HCT116 (cell line): ENCODE results near the gene TRPT1. TPM values are rescaled to one million over a fixed set of nuclear protein-coding genes. Genes with fewer than 3 reads are reported as not detected.

Experiments
- ATAC-seq: fragments of 200-7000 bp; cut with Tn5 transposase; 2 replicates; pipeline ENCODE4 v1.9.1; 2020; ENCODE audit warnings: mild to moderate bottlenecking, moderate library complexity
- BruUV-seq: library from RNA; stranded (reverse); fragments of 400-500 nt; replicated peaks from 2 replicates; lab custom pipeline; 2021; lab: Mats Ljungman, UMichigan
- CTCF ChIA-PET: fragments of 300-600 bp; sonication (Branson Sonifier 250); formaldehyde crosslinking; loops from one replicate; lab custom pipeline; 2021; ENCODE audit warnings: antibody characterized with exemption; lab: Charles Lee
- POLR2A ChIA-PET: fragments of 300-600, 350-600 bp; sonication (Branson Sonifier 250); formaldehyde crosslinking; loops from one replicate; lab custom pipeline; 2021; ENCODE audit warnings: antibody characterized with exemption; lab: Charles Lee
- RAD21 ChIA-PET, 2 experiments: fragments of 300-600 bp; sonication (Branson Sonifier 250); formaldehyde crosslinking; loops; one replicate each; lab custom pipeline; 2023; ENCODE audit warnings: low total read pairs in 2 of 2; ENCODE audit not compliant: uncharacterized antibody in 2 of 2, unreplicated experiment in 2 of 2, low non-redundant PET in 1 of 2; lab: Charles Lee
- DNase-seq: peaks from one replicate; pipeline ENCODE4 v3.0.0-alpha.2; 2010; ENCODE audit warnings: low read depth, low spot score
- H2AFZ ChIP-seq: fragments of 200-600 bp; shearing (Covaris generic), sonication (generic); 2 replicates; pipeline ENCODE4 v1.6.1; 2017; ENCODE audit warnings: low read depth, mixed run types, mixed read lengths, antibody characterized with exemption, low read length; ENCODE audit not compliant: poor library complexity, severe bottlenecking
- H3K27ac ChIP-seq: 2 replicates; pipeline ENCODE4 v1.5.1; 2012; ENCODE audit warnings: low read depth, low read length
- H3K27me3 ChIP-seq: fragments of 200-600 bp; sonication (generic); 2 replicates; pipeline ENCODE4 v1.6.1; 2016; ENCODE audit warnings: mixed run types, low read length, mixed read lengths; ENCODE audit not compliant: insufficient read depth
- H3K36me3 ChIP-seq, 2 experiments: fragments of 200-500 bp in 1 of 2; fragments of 200-600 bp in 1 of 2; sonication (Bioruptor generic) in 1 of 2; sonication (generic) in 1 of 2; 2 replicates each; pipeline versions ENCODE4 v1.5.1 to v1.6.1; 2014 to 2016; ENCODE audit warnings: low read length in 2 of 2, inconsistent platforms in 1 of 2, mixed read lengths in 1 of 2, mixed run types in 1 of 2; ENCODE audit not compliant: insufficient read depth in 2 of 2, control insufficient read depth in 1 of 2
- H3K4me1 ChIP-seq, 2 experiments: fragments of 200-600 bp in 1 of 2; sonication (generic) in 1 of 2; 2 replicates each; pipeline versions ENCODE4 v1.5.1 to v1.6.1; 2012 to 2017; ENCODE audit warnings: low read length in 2 of 2, inconsistent platforms in 1 of 2, mild to moderate bottlenecking in 1 of 2, mixed read lengths in 1 of 2, mixed run types in 1 of 2, moderate library complexity in 1 of 2; ENCODE audit not compliant: insufficient read depth in 2 of 2, control insufficient read depth in 1 of 2
- H3K4me2 ChIP-seq: fragments of 200-600 bp; sonication (generic); 2 replicates; pipeline ENCODE4 v1.6.1; 2017; ENCODE audit warnings: mixed run types, low read length, mixed read lengths
- H3K4me3 ChIP-seq, 2 experiments: fragments of 200-600 bp in 1 of 2; sonication (generic) in 1 of 2; replicated peaks in 1 of 2; 2 replicates each; pipeline ENCODE4 v1.5.1; 2011 to 2016; ENCODE audit warnings: low read length in 2 of 2, control low read depth in 1 of 2, low read depth in 1 of 2, mild to moderate bottlenecking in 1 of 2, mixed read lengths in 1 of 2, mixed run types in 1 of 2
- H3K79me2 ChIP-seq: fragments of 200-600 bp; sonication (generic); 2 replicates; pipeline ENCODE4 v1.6.1; 2017; ENCODE audit warnings: mild to moderate bottlenecking, mixed run types, low read length, moderate library complexity, mixed read lengths; ENCODE audit not compliant: insufficient read depth
- H3K9ac ChIP-seq: fragments of 200-600 bp; sonication (generic); 2 replicates; pipeline ENCODE4 v1.6.1; 2016; ENCODE audit warnings: low read length, mixed read lengths
- H3K9me2 ChIP-seq: fragments of 200-600 bp; sonication (generic), shearing (Covaris generic); 2 replicates; pipeline ENCODE4 v1.6.1; 2017; ENCODE audit warnings: mixed run types, mild to moderate bottlenecking, moderate library complexity; ENCODE audit not compliant: insufficient read depth
- H3K9me3 ChIP-seq, 2 experiments: fragments of 200-500 bp in 1 of 2; fragments of 200-600 bp in 1 of 2; sonication (Bioruptor generic) in 1 of 2; sonication (generic) in 1 of 2; 2 replicates each; pipeline ENCODE4 v1.6.1; 2014 to 2017; ENCODE audit warnings: low read length in 2 of 2, mixed read lengths in 2 of 2, inconsistent platforms in 1 of 2, low read depth in 1 of 2, mild to moderate bottlenecking in 1 of 2, mixed run types in 1 of 2, moderate library complexity in 1 of 2; ENCODE audit not compliant: control insufficient read depth in 1 of 2, insufficient read depth in 1 of 2
- H4K20me1 ChIP-seq: fragments of 200-600 bp; sonication (generic), shearing (Covaris generic); 2 replicates; pipeline ENCODE4 v1.6.1; 2017; ENCODE audit warnings: mixed run types, mild to moderate bottlenecking, moderate library complexity; ENCODE audit not compliant: insufficient read depth
- ATF3 ChIP-seq: IDR thresholded peaks from 2 replicates; pipeline ENCODE4 v1.6.1; 2012
- CEBPB ChIP-seq: IDR thresholded peaks from 2 replicates; pipeline ENCODE4 v1.6.1; 2012; ENCODE audit warnings: low read depth
- EGR1 ChIP-seq: IDR thresholded peaks from 2 replicates; pipeline ENCODE4 v1.6.1; 2012; ENCODE audit warnings: low read depth
- FOSL1 ChIP-seq: IDR thresholded peaks from 2 replicates; pipeline ENCODE4 v1.6.1; 2012; ENCODE audit warnings: low read depth
- JUND ChIP-seq: IDR thresholded peaks from 2 replicates; pipeline ENCODE4 v1.6.1; 2012
- MAX ChIP-seq: IDR thresholded peaks from 2 replicates; pipeline ENCODE4 v1.6.1; 2012
- POLR2A ChIP-seq: IDR thresholded peaks from 2 replicates; pipeline ENCODE4 v1.7.0; 2011; ENCODE audit warnings: borderline replicate concordance; ENCODE audit not compliant: insufficient read depth, insufficient read length; ENCODE audit errors: extremely low read depth
- POLR2AphosphoS5 ChIP-seq: IDR thresholded peaks from 2 replicates; pipeline ENCODE4 v1.6.1; 2011; ENCODE audit warnings: mild to moderate bottlenecking, low read depth, low read length, moderate library complexity
- RAD21 ChIP-seq: IDR thresholded peaks from 2 replicates; pipeline ENCODE4 v1.6.1; 2012; ENCODE audit warnings: low read depth, mild to moderate bottlenecking
- TCF7L2 ChIP-seq: IDR thresholded peaks from 2 replicates; pipeline ENCODE4 v1.7.0; 2011; ENCODE audit warnings: borderline replicate concordance, inconsistent platforms; ENCODE audit not compliant: insufficient read depth, insufficient read length; ENCODE audit errors: extremely low read depth
- YY1 ChIP-seq: IDR thresholded peaks from 2 replicates; pipeline ENCODE4 v1.6.1; 2011; ENCODE audit warnings: low read length, low read depth, moderate library complexity, mild to moderate bottlenecking; ENCODE audit not compliant: insufficient replicate concordance; ENCODE audit errors: extremely low read depth
- ZBTB33 ChIP-seq: IDR thresholded peaks from 2 replicates; pipeline ENCODE4 v1.6.1; 2011; ENCODE audit warnings: mild to moderate bottlenecking, low read length, moderate library complexity; ENCODE audit not compliant: insufficient replicate concordance; ENCODE audit errors: extremely low read depth
- ZFX ChIP-seq: fragments of 450-650 bp; IDR thresholded peaks from 2 replicates; pipeline ENCODE4 v1.6.1; 2017
- intact Hi-C: fragments of 100-400 bp; cut with micrococcal nuclease; formaldehyde crosslinking; loops from 2 replicates; pipeline ENCODE4 v1.10.0; 2022
- total RNA-seq: library from RNA; stranded (reverse); gene quantifications from one replicate; pipeline ENCODE4 v1.2.1, GENCODE V29; 2021; ENCODE audit not compliant: unreplicated experiment

TRPT1 gene
- total RNA-seq, 1 experiment from 2014 or later = 43.2 TPM

GRCh38 chr11:64275031-64275800 is 49.2 kb upstream of the TRPT1 start:
- no peaks in the 10 kb centered on the region for H3K9me3 ChIP-seq
- ChIA-PET RAD21 (no interaction called here), CTCF (no interaction called here), POLR2A (no interaction called here)
- no peak overlapping the region for H3K4me3 ChIP-seq
- ATAC-seq = no peak
- DNase-seq = no peak
- H3K27ac ChIP-seq = no peak overlapping the region
- H3K36me3 ChIP-seq = no peaks in the 10 kb centered on the region; a peak in 1 of 4 replicates
- H4K20me1 ChIP-seq = no peaks in the 10 kb centered on the region
- TF ChIP-seq ATF3 (no peak), EGR1 (no peak), FOSL1 (no peak), ZFX (no peak), MAX (no peak)
- H2AFZ ChIP-seq = no peak overlapping the region
- no peaks in the 10 kb centered on the region for H3K9me2 ChIP-seq
- no peak overlapping the region for H3K9ac ChIP-seq
- intact Hi-C loops = no loop called here
- H3K27me3 ChIP-seq = no peaks in the 10 kb centered on the region
- peaks cover 6 to 9% of the 10 kb centered on the region in 2 experiments; a peak in 2 of 4 replicates for H3K4me1 ChIP-seq
- no peak overlapping the region for H3K4me2 ChIP-seq
- H3K79me2 ChIP-seq = peaks cover 8% of the 10 kb centered on the region; the same call in 1 of the 2 replicates
- BruUV-seq = no TSS peak

GRCh38 chr11:64269540-64270220 is 43.7 kb upstream of the TRPT1 start:
- ChIA-PET POLR2A (interaction anchor here (0.8 to 3.9 kb wide), 18 partner anchors 12 to 103 kb away, joined by 3 to 29 read pairs (median 4); partner anchors contain the start of genes BAD, ESRRA, FKBP2 and GPR137), CTCF (interaction anchor here (0.7 to 2.5 kb wide), 10 partner anchors 18 to 87 kb away, joined by 3 to 11 read pairs (median 4); partner anchors contain the start of genes PRDX5 and TRMT112)
- Histone ChIP-seq H3K27ac (peak overlapping the region; percentile 95), H3K4me3 (peak overlapping the region; percentile 72 to 98), H3K9me2 (no peaks in the 10 kb centered on the region), H3K9ac (peak overlapping the region; percentile 80)
- DNase-seq (peak; percentile 99), ATAC-seq (peak; percentile 83)
- TSS peak; percentile 65 for BruUV-seq
- peak; percentile 34; the same call in 1 of the 2 replicates for TF ChIP-seq ZFX
- peak; percentile 14 for TF ChIP-seq POLR2A
- no peak for TF ChIP-seq EGR1
- TF ChIP-seq TCF7L2 = peak; percentile 35
- peak; percentile 65 for TF ChIP-seq ZBTB33
- no peak for TF ChIP-seq CEBPB
- peak; percentile 87 for TF ChIP-seq POLR2AphosphoS5
- no peak for TF ChIP-seq RAD21
- TF ChIP-seq YY1 = peak; percentile 99
- TF ChIP-seq ATF3 = no peak
- TF ChIP-seq JUND = no peak
- TF ChIP-seq, all 23 proteins: peak for 6
- Histone ChIP-seq H4K20me1 (no peaks in the 10 kb centered on the region), H3K9me3 (no peaks in the 10 kb centered on the region), H3K27me3 (no peaks in the 10 kb centered on the region), H2AFZ (no peak overlapping the region), H3K4me2 (peak overlapping the region; percentile 91), H3K36me3 (0 out of 4 replicates have a peak, but pooled peaks cover 2 to 9% of the 10 kb centered on the region in 2 experiments), H3K79me2 (peaks cover 8% of the 10 kb centered on the region; the same call in 1 of the 2 replicates), H3K4me1 (peaks cover 18 to 31% of the 10 kb centered on the region in 2 experiments; a peak in 3 of 4 replicates)
- RAD21 ChIA-PET = interaction anchor here in 1 of 2 experiments (0.8 kb wide), 1 partner anchor 43 kb away, joined by 3 read pairs; no protein-coding TSS in a partner anchor
- intact Hi-C loops = loop anchor here (1.0 to 2.0 kb wide), 2 partner anchors 32 to 65 kb away; no protein-coding TSS in a partner anchor
